HepG2 (cell line): ENCODE data around the gene UCMA. TPM values are rescaled to one million over a fixed set of nuclear protein-coding genes. Genes with fewer than 3 reads are reported as not detected.

ENCODE experiments used
- AKNA ChIP-seq: sonication (generic); formaldehyde crosslinking; IDR thresholded peaks from 2 replicates; pipeline ENCODE4 v1.4.0; 2020; ENCODE audit warnings: missing genetic modification reagents, borderline replicate concordance
- MAFG ChIP-seq: sonication (generic); formaldehyde crosslinking; IDR thresholded peaks from 2 replicates; pipeline ENCODE4 v1.5.1; 2020; ENCODE audit warnings: mild to moderate bottlenecking, missing genetic modification reagents
- SMAD3 ChIP-seq: sonication (generic); formaldehyde crosslinking; IDR thresholded peaks from 2 replicates; pipeline ENCODE4 v1.4.0; 2020; ENCODE audit warnings: missing genetic modification reagents
- ZNF143 ChIP-seq: sonication (generic); formaldehyde crosslinking; IDR thresholded peaks from 2 replicates; pipeline ENCODE4 v1.4.0; 2020; ENCODE audit warnings: missing genetic modification reagents
- ZNF407 ChIP-seq: sonication (generic); formaldehyde crosslinking; IDR thresholded peaks from one replicate; pipeline ENCODE4 v1.5.1; 2020; ENCODE audit warnings: mild to moderate bottlenecking, missing genetic modification reagents; ENCODE audit errors: not compliant biosample characterization
- ZNF44 ChIP-seq: sonication (generic); formaldehyde crosslinking; IDR thresholded peaks from 2 replicates; pipeline ENCODE4 v1.5.1; 2020; ENCODE audit warnings: mild to moderate bottlenecking, missing genetic modification reagents
- ZNF609 ChIP-seq: sonication (generic); formaldehyde crosslinking; IDR thresholded peaks from 2 replicates; pipeline ENCODE4 v1.4.0; 2020; ENCODE audit warnings: mild to moderate bottlenecking, missing genetic modification reagents, borderline replicate concordance
- ZNF740 ChIP-seq: sonication (generic); formaldehyde crosslinking; IDR thresholded peaks from 2 replicates; pipeline ENCODE4 v1.4.0; 2020; ENCODE audit warnings: missing genetic modification reagents
- polyA plus RNA-seq, 8 experiments: library from polyadenylated mRNA; depleted of rRNA in 3 of 8; stranded (reverse) in 7 of 8; unstranded in 1 of 8; fragments of >200 nt; fragmentation: Illumina TruSeq in 4 of 8; extraction: Trizol in 4 of 8; gene quantifications; 2 replicates each; pipeline versions ENCODE4 v1.2.1 to v1.2.3, GENCODE V29; 2011 to 2016; ENCODE audit warnings: low read depth in 4 of 8, missing spikeins in 1 of 8, mixed read lengths in 1 of 8; ENCODE audit not compliant: insufficient read depth in 1 of 8
- total RNA-seq, 5 experiments: library from RNA; depleted of rRNA; stranded (reverse); fragments of >200 nt; fragmentation: Illumina TruSeq; extraction: Trizol; gene quantifications; 2 replicates each; pipeline ENCODE4 v1.2.3, GENCODE V29; 2016; ENCODE audit warnings: low read depth in 1 of 5

UCMA gene
- total and polyA plus RNA-seq, 2 of the 13 experiments (the other 11 are each of a cell fraction or from before 2014, with no cell fraction given): not detected

- TF ChIP-seq AKNA (CRISPR knock-in tag): no peak
- no peak for TF ChIP-seq ZNF143 (CRISPR knock-in tag)
- TF ChIP-seq ZNF740 (CRISPR knock-in tag): 0 out of 2 replicates have a peak, but pooled peaks have one; percentile 36
- TF ChIP-seq MAFG (CRISPR knock-in tag): no peak
- TF ChIP-seq ZNF44 (CRISPR knock-in tag): 0 out of 2 replicates have a peak, but pooled peaks have one; percentile 45
- TF ChIP-seq ZNF609 (CRISPR knock-in tag): peak; percentile 62; the same call in 1 of the 2 replicates
- TF ChIP-seq SMAD3 (CRISPR knock-in tag): no peak
- TF ChIP-seq ZNF407: peak; percentile 25
These were observed 37.5 kb upstream of the UCMA start (continued) for GRCh38 chr10:13271552-13272163.
